ENCODE measurements around the gene IL10RB.

GRCh38 chr21:33296156-33296555, 30.0 kb downstream of the IL10RB start:
- TF ChIP-seq CTCF (IDR thresholded peaks at IDR 0.05) (no peak), POLR2A (IDR thresholded peaks at IDR 0.05) (no peak)

Measured in esophagus squamous epithelium (tissue), 4 donors.